Measurements from ENCODE around the gene UBE2A. TPM values are rescaled to one million over a fixed set of nuclear protein-coding genes. Genes with fewer than 3 reads are reported as not detected.

Gene UBE2A
- total and polyA plus RNA-seq, 10 of the 15 experiments (the other 5 are each of a cell fraction or from before 2014, with no cell fraction given), result 20.8 to 121 (median 48.4) TPM

DNA sequence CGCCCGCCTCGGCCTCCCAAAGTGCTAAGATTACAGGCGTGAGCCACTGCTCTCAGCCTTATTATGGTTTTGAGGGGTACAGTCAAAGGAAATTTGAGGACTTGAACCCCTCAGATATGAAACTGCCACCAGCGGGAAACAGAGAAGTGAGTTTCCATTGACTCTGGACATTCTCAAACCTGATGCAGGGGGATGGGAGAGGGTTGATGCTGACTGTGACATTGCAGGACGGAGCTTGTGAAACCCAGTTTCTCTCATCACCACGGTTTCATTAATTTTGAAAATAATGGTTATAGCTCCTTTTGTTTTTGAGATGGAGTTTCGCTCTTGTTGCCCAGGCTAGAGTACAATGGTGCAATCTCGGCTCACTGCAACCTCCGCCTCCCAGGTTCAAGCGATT is 50.1 kb downstream of the UBE2A start:
- Histone ChIP-seq H4K20me1 (ENCODE audit: control insufficient read depth, insufficient read depth) (no peaks in the 10 kb centered on the region), H3K4me3 (no peak overlapping the region), H2AFZ (ENCODE audit: control insufficient read depth, low read depth, low read length) (no peak overlapping the region), H3K79me2 (ENCODE audit: control insufficient read depth, insufficient read depth, low read length) (no peaks in the 10 kb centered on the region; the same call in 1 of the 2 replicates), H3K4me1 (ENCODE audit: control insufficient read depth, insufficient read depth, low read length) (peaks cover 13% of the 10 kb centered on the region), H3K9me3 (replicated peaks; ENCODE audit: control insufficient read depth, insufficient read depth, low read length) (no peaks in the 10 kb centered on the region), H3K27ac (ENCODE audit: control insufficient read depth, insufficient read depth) (no peak overlapping the region), H3K36me3 (ENCODE audit: control insufficient read depth in 2 of 2, insufficient read depth in 2 of 2, low read length in 1 of 2) (peaks cover 3 to 7% of the 10 kb centered on the region in 2 experiments; a peak in 3 of 4 replicates), H3K4me2 (ENCODE audit: control insufficient read depth, insufficient read depth) (no peak overlapping the region), H3K27me3 (replicated peaks in 1 of 2; ENCODE audit: control insufficient read depth in 2 of 2, insufficient read depth in 2 of 2, low read length in 1 of 2) (no peaks in the 10 kb centered on the region), H3K9ac (ENCODE audit: control insufficient read depth, insufficient read depth, low read length) (no peak overlapping the region)
- ATAC-seq (peak; percentile 17), FAIRE-seq (no peak), DNase-seq (ENCODE audit: low read depth, low spot score) (no peak)
- in situ Hi-C loops (cut with MboI) (loop anchor here (5.0 kb wide), 1 partner anchor 103 kb away; no protein-coding TSS in a partner anchor), intact Hi-C loops (cut with micrococcal nuclease; ENCODE audit: unreplicated experiment) (no loop called here)
- ChIA-PET SMC1A (ENCODE audit: uncharacterized antibody, unreplicated experiment) (interaction anchor here (0.7 to 10.6 kb wide), 17 partner anchors 9 to 129 kb away, joined by 3 to 166 read pairs (median 4); no protein-coding TSS in a partner anchor), POLR2A (interaction anchor here (1.1 to 1.2 kb wide), 2 partner anchors 15 to 60 kb away, joined by 3 to 5 read pairs; no protein-coding TSS in a partner anchor), CTCF (interaction anchor here (1.2 to 3.6 kb wide), 4 partner anchors 11 to 105 kb away, joined by 3 to 16 read pairs (median 7); no protein-coding TSS in a partner anchor), RAD21 (ENCODE audit: unreplicated experiment) (interaction anchor here (0.7 to 2.6 kb wide), 6 partner anchors 12 to 132 kb away, joined by 3 to 18 read pairs (median 4); no protein-coding TSS in a partner anchor)
- 93% methylated on average over 11 of the region's 11 CpGs for WGBS (ENCODE audit: insufficient coverage, insufficient replicate concordance, low lambda C conversion rate, missing lambda C conversion rate)
- no TSS peak for BruUV-seq (replicated peaks)
- no peak for TF ChIP-seq HDAC2 (IDR thresholded peaks at IDR 0.05)
- TF ChIP-seq ZNF384 (IDR thresholded peaks at IDR 0.05; ENCODE audit: borderline replicate concordance, low read depth, low read length), result no peak
- TF ChIP-seq, protein P1, sequence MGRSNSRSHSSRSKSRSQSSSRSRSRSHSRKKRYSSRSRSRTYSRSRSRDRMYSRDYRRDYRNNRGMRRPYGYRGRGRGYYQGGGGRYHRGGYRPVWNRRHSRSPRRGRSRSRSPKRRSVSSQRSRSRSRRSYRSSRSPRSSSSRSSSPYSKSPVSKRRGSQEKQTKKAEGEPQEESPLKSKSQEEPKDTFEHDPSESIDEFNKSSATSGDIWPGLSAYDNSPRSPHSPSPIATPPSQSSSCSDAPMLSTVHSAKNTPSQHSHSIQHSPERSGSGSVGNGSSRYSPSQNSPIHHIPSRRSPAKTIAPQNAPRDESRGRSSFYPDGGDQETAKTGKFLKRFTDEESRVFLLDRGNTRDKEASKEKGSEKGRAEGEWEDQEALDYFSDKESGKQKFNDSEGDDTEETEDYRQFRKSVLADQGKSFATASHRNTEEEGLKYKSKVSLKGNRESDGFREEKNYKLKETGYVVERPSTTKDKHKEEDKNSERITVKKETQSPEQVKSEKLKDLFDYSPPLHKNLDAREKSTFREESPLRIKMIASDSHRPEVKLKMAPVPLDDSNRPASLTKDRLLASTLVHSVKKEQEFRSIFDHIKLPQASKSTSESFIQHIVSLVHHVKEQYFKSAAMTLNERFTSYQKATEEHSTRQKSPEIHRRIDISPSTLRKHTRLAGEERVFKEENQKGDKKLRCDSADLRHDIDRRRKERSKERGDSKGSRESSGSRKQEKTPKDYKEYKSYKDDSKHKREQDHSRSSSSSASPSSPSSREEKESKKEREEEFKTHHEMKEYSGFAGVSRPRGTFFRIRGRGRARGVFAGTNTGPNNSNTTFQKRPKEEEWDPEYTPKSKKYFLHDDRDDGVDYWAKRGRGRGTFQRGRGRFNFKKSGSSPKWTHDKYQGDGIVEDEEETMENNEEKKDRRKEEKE (IDR thresholded peaks at IDR 0.05), result no peak
- TF ChIP-seq CBX3 (IDR thresholded peaks at IDR 0.05; ENCODE audit: borderline replicate concordance, low read depth), result no peak
- no peak for TF ChIP-seq NFYA (IDR thresholded peaks at IDR 0.05; ENCODE audit: borderline replicate concordance, low read depth, low read length)
- TF ChIP-seq, protein P2, sequence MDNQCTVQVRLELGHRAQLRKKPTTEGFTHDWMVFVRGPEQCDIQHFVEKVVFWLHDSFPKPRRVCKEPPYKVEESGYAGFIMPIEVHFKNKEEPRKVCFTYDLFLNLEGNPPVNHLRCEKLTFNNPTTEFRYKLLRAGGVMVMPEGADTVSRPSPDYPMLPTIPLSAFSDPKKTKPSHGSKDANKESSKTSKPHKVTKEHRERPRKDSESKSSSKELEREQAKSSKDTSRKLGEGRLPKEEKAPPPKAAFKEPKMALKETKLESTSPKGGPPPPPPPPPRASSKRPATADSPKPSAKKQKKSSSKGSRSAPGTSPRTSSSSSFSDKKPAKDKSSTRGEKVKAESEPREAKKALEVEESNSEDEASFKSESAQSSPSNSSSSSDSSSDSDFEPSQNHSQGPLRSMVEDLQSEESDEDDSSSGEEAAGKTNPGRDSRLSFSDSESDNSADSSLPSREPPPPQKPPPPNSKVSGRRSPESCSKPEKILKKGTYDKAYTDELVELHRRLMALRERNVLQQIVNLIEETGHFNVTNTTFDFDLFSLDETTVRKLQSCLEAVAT (IDR thresholded peaks at IDR 0.05), result no peak
- no peak for TF ChIP-seq IRF4 (IDR thresholded peaks at IDR 0.05; ENCODE audit: low read depth, low read length)
- TF ChIP-seq RB1 (IDR thresholded peaks at IDR 0.05; ENCODE audit: borderline replicate concordance), result no peak
- TF ChIP-seq, protein P3, sequence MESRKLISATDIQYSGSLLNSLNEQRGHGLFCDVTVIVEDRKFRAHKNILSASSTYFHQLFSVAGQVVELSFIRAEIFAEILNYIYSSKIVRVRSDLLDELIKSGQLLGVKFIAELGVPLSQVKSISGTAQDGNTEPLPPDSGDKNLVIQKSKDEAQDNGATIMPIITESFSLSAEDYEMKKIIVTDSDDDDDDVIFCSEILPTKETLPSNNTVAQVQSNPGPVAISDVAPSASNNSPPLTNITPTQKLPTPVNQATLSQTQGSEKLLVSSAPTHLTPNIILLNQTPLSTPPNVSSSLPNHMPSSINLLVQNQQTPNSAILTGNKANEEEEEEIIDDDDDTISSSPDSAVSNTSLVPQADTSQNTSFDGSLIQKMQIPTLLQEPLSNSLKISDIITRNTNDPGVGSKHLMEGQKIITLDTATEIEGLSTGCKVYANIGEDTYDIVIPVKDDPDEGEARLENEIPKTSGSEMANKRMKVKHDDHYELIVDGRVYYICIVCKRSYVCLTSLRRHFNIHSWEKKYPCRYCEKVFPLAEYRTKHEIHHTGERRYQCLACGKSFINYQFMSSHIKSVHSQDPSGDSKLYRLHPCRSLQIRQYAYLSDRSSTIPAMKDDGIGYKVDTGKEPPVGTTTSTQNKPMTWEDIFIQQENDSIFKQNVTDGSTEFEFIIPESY (IDR thresholded peaks at IDR 0.05), result no peak
- no peak for TF ChIP-seq SMAD1 (IDR thresholded peaks at IDR 0.05; ENCODE audit: low read depth, partially characterized antibody)
- no peak for TF ChIP-seq FOXM1 (IDR thresholded peaks at IDR 0.05; ENCODE audit: low read depth, low read length)
- TF ChIP-seq, protein P4, sequence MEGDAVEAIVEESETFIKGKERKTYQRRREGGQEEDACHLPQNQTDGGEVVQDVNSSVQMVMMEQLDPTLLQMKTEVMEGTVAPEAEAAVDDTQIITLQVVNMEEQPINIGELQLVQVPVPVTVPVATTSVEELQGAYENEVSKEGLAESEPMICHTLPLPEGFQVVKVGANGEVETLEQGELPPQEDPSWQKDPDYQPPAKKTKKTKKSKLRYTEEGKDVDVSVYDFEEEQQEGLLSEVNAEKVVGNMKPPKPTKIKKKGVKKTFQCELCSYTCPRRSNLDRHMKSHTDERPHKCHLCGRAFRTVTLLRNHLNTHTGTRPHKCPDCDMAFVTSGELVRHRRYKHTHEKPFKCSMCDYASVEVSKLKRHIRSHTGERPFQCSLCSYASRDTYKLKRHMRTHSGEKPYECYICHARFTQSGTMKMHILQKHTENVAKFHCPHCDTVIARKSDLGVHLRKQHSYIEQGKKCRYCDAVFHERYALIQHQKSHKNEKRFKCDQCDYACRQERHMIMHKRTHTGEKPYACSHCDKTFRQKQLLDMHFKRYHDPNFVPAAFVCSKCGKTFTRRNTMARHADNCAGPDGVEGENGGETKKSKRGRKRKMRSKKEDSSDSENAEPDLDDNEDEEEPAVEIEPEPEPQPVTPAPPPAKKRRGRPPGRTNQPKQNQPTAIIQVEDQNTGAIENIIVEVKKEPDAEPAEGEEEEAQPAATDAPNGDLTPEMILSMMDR (IDR thresholded peaks at IDR 0.05 in 2 of 3, conservative IDR thresholded peaks at IDR 0.05 in 1 of 3; ENCODE audit: control insufficient read depth in 2 of 3, extremely low read depth in 1 of 3, insufficient read depth in 1 of 3, low read depth in 3 of 3, low read length in 3 of 3), result no peak
- no peak for TF ChIP-seq CBFB (IDR thresholded peaks at IDR 0.05; ENCODE audit: low read depth)
- TF ChIP-seq SP1 (IDR thresholded peaks at IDR 0.05; ENCODE audit: low read depth, low read length), result no peak
- no peak for TF ChIP-seq SMC3 (IDR thresholded peaks at IDR 0.05; ENCODE audit: borderline replicate concordance, low read length)

Data from GM12878 (cell line).